ENCODE results near the gene LRRIQ1. TPM values are rescaled to one million over a fixed set of nuclear protein-coding genes. Genes with fewer than 3 reads are reported as not detected.

Gene LRRIQ1
- total and polyA plus RNA-seq, 4 experiments from 2014 or later, result not detected

- Mint-ChIP-seq H3K36me3 (no peaks in the 10 kb centered on the region), H3K9me3 (peaks cover 0 to 4% (median 0%) of the 10 kb centered on the region in 8 donors), H3K4me3 (no peak overlapping the region), H3K27ac (no peak overlapping the region), H3K27me3 (no peaks in the 10 kb centered on the region), H3K4me1 (no peaks in the 10 kb centered on the region)
- DNase-seq, result no peak
- Histone ChIP-seq H3K27ac (ENCODE audit: low read depth, low read length) (no peak overlapping the region), H3K27me3 (ENCODE audit: insufficient read depth, low read length) (no peaks in the 10 kb centered on the region), H3K9me3 (ENCODE audit: control insufficient read depth in 1 of 2, low read length in 2 of 2) (no peaks in the 10 kb centered on the region), H3K4me3 (ENCODE audit: low read length in 2 of 2) (no peak overlapping the region), H3K4me1 (ENCODE audit: insufficient read depth, low read length) (no peaks in the 10 kb centered on the region), H3K36me3 (ENCODE audit: insufficient read depth, low read length) (no peaks in the 10 kb centered on the region)
- intact Hi-C loops (cut with micrococcal nuclease), result no loop called here
- ChIA-PET CTCF (ENCODE audit: partially characterized antibody) (no interaction called here), POLR2A (ENCODE audit: partially characterized antibody) (no interaction called here)
Measured at GRCh38 chr12:85244561-85244960, 208.4 kb downstream of the LRRIQ1 start.

DNA sequence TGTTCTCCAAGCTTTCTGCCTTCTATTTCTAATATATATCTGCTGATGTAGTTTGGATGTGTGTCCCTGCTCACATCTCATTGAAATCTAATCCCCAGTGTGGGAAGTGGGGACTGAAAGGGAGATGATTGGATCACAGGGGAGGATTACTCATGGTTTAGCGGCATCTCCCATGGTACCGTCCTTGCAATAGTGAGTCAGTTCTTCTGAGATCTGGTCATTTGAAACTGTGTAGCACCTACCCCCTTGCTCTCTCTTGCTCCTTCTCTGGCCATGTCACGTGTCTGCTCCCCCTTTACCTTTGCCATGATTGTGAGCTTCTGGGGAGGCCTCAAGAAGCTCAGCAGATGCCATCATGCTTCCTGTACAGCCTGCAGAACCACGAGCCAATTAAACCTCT is 217.7 kb downstream of the LRRIQ1 start:
- Histone ChIP-seq H3K9me3 (ENCODE audit: control insufficient read depth in 1 of 2, low read length in 2 of 2) (no peaks in the 10 kb centered on the region), H3K36me3 (ENCODE audit: insufficient read depth, low read length) (no peaks in the 10 kb centered on the region), H3K27ac (ENCODE audit: low read depth, low read length) (no peak overlapping the region), H3K4me1 (ENCODE audit: insufficient read depth, low read length) (no peaks in the 10 kb centered on the region), H3K27me3 (ENCODE audit: insufficient read depth, low read length) (no peaks in the 10 kb centered on the region), H3K4me3 (ENCODE audit: low read length in 2 of 2) (no peak overlapping the region)
- ChIA-PET POLR2A (ENCODE audit: partially characterized antibody) (no interaction called here), CTCF (ENCODE audit: partially characterized antibody) (no interaction called here)
- DNase-seq, result no peak
- Mint-ChIP-seq H3K4me1 (no peaks in the 10 kb centered on the region), H3K9me3 (peaks cover 0 to 6% (median under 1%) of the 10 kb centered on the region in 8 donors), H3K27ac (peak overlapping the region in 1 of 7 donors; percentile 9), H3K4me3 (no peak overlapping the region), H3K27me3 (no peaks in the 10 kb centered on the region), H3K36me3 (no peaks in the 10 kb centered on the region)
- intact Hi-C loops (cut with micrococcal nuclease), result no loop called here

DNA sequence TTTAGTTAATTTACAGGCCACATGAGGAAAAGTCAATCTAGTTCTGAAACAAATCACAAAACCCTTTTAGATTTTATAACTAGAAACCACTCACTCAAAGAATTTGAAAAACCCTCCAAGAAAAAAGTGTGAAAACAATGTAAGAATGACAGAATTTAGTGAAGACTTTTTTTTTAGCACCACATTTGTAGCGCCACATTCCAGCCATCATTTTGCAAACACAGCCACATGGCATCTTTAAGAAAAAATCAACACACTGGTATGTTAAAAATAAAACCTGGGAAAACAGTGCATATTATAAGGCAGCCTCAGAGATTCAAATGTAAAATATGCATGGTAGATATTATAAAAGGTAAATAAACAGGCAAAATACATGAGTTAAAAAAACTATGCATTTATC is 221.5 kb downstream of the LRRIQ1 start:
- no peak overlapping the region for H3K27ac ChIP-seq (ENCODE audit: low read depth, low read length)
- H3K4me3 ChIP-seq (ENCODE audit: low read length in 2 of 2), result no peak overlapping the region
- H3K4me1 ChIP-seq (ENCODE audit: insufficient read depth, low read length), result no peaks in the 10 kb centered on the region
- CTCF ChIA-PET (ENCODE audit: partially characterized antibody), result no interaction called here
- Mint-ChIP-seq H3K4me1 (no peaks in the 10 kb centered on the region), H3K9me3 (peaks cover 0 to 3% (median 0%) of the 10 kb centered on the region in 8 donors), H3K4me3 (no peak overlapping the region), H3K27ac (no peak overlapping the region), H3K27me3 (no peaks in the 10 kb centered on the region), H3K36me3 (no peaks in the 10 kb centered on the region)
- H3K36me3 ChIP-seq (ENCODE audit: insufficient read depth, low read length), result no peaks in the 10 kb centered on the region
- intact Hi-C loops (cut with micrococcal nuclease), result no loop called here
- no peak for DNase-seq
- POLR2A ChIA-PET (ENCODE audit: partially characterized antibody), result no interaction called here
- H3K27me3 ChIP-seq (ENCODE audit: insufficient read depth, low read length), result no peaks in the 10 kb centered on the region
- no peaks in the 10 kb centered on the region for H3K9me3 ChIP-seq (ENCODE audit: control insufficient read depth in 1 of 2, low read length in 2 of 2)

DNA sequence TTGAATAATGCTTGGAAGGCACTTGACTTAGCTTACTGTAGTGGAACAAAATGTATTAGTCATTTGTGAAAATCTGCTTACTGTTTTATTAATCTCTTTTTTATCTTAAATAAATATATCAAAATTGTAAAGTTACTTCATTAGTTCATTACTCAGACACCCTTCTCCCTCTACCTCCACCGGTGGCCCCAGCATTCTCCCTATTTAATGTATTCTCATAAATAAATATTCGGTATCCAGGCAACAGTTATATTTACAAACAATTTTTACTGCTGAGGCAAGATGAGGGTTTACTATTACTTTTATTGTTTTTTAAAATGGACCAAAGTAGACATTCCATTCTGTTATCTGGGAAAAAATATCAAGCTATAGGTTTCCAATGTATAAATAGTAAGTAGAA is 224.3 kb downstream of the LRRIQ1 start:
- H3K4me3 ChIP-seq (ENCODE audit: low read length in 2 of 2), result no peak overlapping the region
- no peaks in the 10 kb centered on the region for H3K27me3 ChIP-seq (ENCODE audit: insufficient read depth, low read length)
- Mint-ChIP-seq H3K4me1 (no peaks in the 10 kb centered on the region), H3K4me3 (no peak overlapping the region), H3K9me3 (peaks cover 0 to 3% (median 0%) of the 10 kb centered on the region in 8 donors), H3K27me3 (no peaks in the 10 kb centered on the region), H3K36me3 (no peaks in the 10 kb centered on the region), H3K27ac (no peak overlapping the region)
- DNase-seq, result no peak
- POLR2A ChIA-PET (ENCODE audit: partially characterized antibody), result no interaction called here
- H3K4me1 ChIP-seq (ENCODE audit: insufficient read depth, low read length), result no peaks in the 10 kb centered on the region
- CTCF ChIA-PET (ENCODE audit: partially characterized antibody), result no interaction called here
- intact Hi-C loops (cut with micrococcal nuclease), result no loop called here
- H3K27ac ChIP-seq (ENCODE audit: low read depth, low read length), result no peak overlapping the region
- no peaks in the 10 kb centered on the region for H3K9me3 ChIP-seq (ENCODE audit: control insufficient read depth in 1 of 2, low read length in 2 of 2)
- no peaks in the 10 kb centered on the region for H3K36me3 ChIP-seq (ENCODE audit: insufficient read depth, low read length)

GRCh38 chr12:85260896-85261295 is 224.7 kb downstream of the LRRIQ1 start:
- Mint-ChIP-seq H3K4me1 (no peaks in the 10 kb centered on the region), H3K9me3 (peaks cover 0 to 3% (median 0%) of the 10 kb centered on the region in 8 donors), H3K27me3 (no peaks in the 10 kb centered on the region), H3K4me3 (no peak overlapping the region), H3K27ac (no peak overlapping the region), H3K36me3 (no peaks in the 10 kb centered on the region)
- H3K4me1 ChIP-seq (ENCODE audit: insufficient read depth, low read length), result no peaks in the 10 kb centered on the region
- no peak overlapping the region for H3K4me3 ChIP-seq (ENCODE audit: low read length in 2 of 2)
- H3K27ac ChIP-seq (ENCODE audit: low read depth, low read length), result no peak overlapping the region
- no peak for DNase-seq
- ChIA-PET POLR2A (ENCODE audit: partially characterized antibody) (no interaction called here), CTCF (ENCODE audit: partially characterized antibody) (no interaction called here)
- H3K36me3 ChIP-seq (ENCODE audit: insufficient read depth, low read length), result no peaks in the 10 kb centered on the region
- H3K9me3 ChIP-seq (ENCODE audit: control insufficient read depth in 1 of 2, low read length in 2 of 2), result no peaks in the 10 kb centered on the region
- H3K27me3 ChIP-seq (ENCODE audit: insufficient read depth, low read length), result no peaks in the 10 kb centered on the region
- intact Hi-C loops (cut with micrococcal nuclease), result no loop called here

GRCh38 chr12:85266356-85266755 is 230.2 kb downstream of the LRRIQ1 start:
- Histone ChIP-seq H3K4me1 (ENCODE audit: insufficient read depth, low read length) (no peaks in the 10 kb centered on the region), H3K9me3 (ENCODE audit: control insufficient read depth in 1 of 2, low read length in 2 of 2) (no peaks in the 10 kb centered on the region), H3K27me3 (ENCODE audit: insufficient read depth, low read length) (no peaks in the 10 kb centered on the region), H3K36me3 (ENCODE audit: insufficient read depth, low read length) (no peaks in the 10 kb centered on the region), H3K4me3 (ENCODE audit: low read length in 2 of 2) (no peak overlapping the region), H3K27ac (ENCODE audit: low read depth, low read length) (no peak overlapping the region)
- CTCF ChIA-PET (ENCODE audit: partially characterized antibody), result no interaction called here
- H3K27me3 Mint-ChIP-seq, result no peaks in the 10 kb centered on the region
- intact Hi-C loops (cut with micrococcal nuclease), result no loop called here
- no peaks in the 10 kb centered on the region for H3K36me3 Mint-ChIP-seq
- H3K4me1 Mint-ChIP-seq, result no peaks in the 10 kb centered on the region
- peaks cover 0 to 11% (median 0%) of the 10 kb centered on the region in 8 donors for H3K9me3 Mint-ChIP-seq
- no peak overlapping the region for H3K4me3 Mint-ChIP-seq
- DNase-seq, result no peak
- POLR2A ChIA-PET (ENCODE audit: partially characterized antibody), result no interaction called here
- no peak overlapping the region for H3K27ac Mint-ChIP-seq

DNA sequence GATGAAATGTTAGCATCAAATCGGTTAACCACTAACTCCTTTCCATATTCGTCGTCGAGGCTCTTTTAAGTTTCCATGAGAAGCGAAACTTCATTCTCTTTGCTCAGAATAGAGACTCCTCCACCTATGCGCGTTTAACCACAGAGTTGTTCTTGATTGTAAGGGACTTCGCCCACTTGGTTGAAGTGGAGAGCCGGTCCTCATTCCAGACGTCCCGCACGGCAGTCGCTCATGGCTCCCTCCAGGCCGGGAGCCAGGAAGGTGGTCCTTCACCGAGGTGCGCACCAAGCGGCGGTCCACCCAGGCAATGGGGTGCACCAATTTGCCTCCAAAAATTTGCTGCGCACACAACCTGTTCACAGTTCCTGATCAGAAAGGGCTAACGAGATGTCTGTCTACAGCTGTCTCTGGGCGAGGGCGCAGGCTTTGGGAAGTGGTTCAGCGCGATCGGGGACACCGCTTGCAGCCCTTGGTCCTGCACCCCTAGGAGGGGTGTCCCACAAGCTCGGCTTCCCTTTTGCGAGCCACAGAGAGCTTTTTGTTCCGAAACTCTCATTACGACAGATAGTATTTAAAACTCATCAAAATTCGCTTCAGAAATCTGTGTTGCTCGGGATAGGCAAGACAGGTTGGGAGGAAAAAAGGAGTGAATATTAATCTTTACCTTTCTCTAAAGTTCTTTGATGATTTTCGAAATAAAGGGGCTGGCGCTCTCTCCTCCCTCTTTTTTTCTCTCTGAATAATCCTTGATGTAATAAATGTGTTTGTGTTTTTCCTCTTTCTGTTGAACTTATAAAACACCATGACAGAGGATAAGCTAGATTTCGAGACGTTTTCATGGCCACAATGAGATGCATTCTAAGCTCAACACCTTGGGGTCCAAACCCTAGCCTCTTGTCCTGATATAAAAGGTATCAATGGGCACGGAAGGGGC is 237.5 kb downstream of the LRRIQ1 start:
- no peak for DNase-seq
- no peaks in the 10 kb centered on the region for H3K36me3 Mint-ChIP-seq
- Histone ChIP-seq H3K27me3 (ENCODE audit: insufficient read depth, low read length) (no peaks in the 10 kb centered on the region), H3K27ac (ENCODE audit: low read depth, low read length) (no peak overlapping the region), H3K4me3 (ENCODE audit: low read length in 2 of 2) (no peak overlapping the region), H3K36me3 (ENCODE audit: insufficient read depth, low read length) (no peaks in the 10 kb centered on the region), H3K4me1 (ENCODE audit: insufficient read depth, low read length) (no peaks in the 10 kb centered on the region), H3K9me3 (ENCODE audit: control insufficient read depth in 1 of 2, low read length in 2 of 2) (no peaks in the 10 kb centered on the region)
- H3K4me1 Mint-ChIP-seq, result peaks cover 0 to 1% (median 0%) of the 10 kb centered on the region in 4 donors
- H3K27ac Mint-ChIP-seq, result no peak overlapping the region
- intact Hi-C loops (cut with micrococcal nuclease), result no loop called here
- H3K27me3 Mint-ChIP-seq, result peaks cover 13 to 19% of the 10 kb centered on the region in 2 donors
- ChIA-PET POLR2A (ENCODE audit: partially characterized antibody) (no interaction called here), CTCF (ENCODE audit: partially characterized antibody) (no interaction called here)
- H3K4me3 Mint-ChIP-seq, result no peak overlapping the region
- peaks cover 0 to 13% (median 5%) of the 10 kb centered on the region in 8 donors for H3K9me3 Mint-ChIP-seq
